Measurements from ENCODE around the gene MTARC1. TPM values are rescaled to one million over a fixed set of nuclear protein-coding genes. Genes with fewer than 3 reads are reported as not detected.

The MTARC1 gene
- total RNA-seq, 1 experiment from 2014 or later, result 26.5 TPM

DNA sequence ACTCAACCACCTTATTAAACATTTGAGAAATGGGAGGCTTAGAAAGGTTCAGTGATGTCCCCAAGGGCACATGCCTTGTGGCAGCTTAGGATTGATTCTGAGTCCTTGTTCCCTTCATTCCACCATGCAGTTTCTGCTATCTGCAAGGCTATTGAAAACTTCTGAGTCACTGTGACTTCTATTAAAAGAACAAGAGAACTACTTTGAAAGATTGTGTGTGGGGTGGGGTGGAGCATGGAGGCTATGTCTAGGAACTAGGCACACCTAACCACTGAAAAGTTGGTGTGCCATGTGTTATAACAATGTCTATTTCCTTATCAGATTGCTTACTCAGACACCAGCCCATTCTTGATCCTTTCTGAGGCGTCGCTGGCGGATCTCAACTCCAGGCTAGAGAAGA, 10.8 kb downstream of the MTARC1 start:
- intact Hi-C loops (cut with micrococcal nuclease), result no loop called here
- H3K9ac ChIP-seq (ENCODE audit: low read length), result no peak overlapping the region
- ChIA-PET CTCF (no interaction called here), POLR2A (no interaction called here), RAD21 (ENCODE audit: low non-redundant PET in 1 of 2, low total read pairs in 2 of 2, uncharacterized antibody in 2 of 2, unreplicated experiment in 2 of 2) (no interaction called here)
- no peak overlapping the region for H3K4me2 ChIP-seq (ENCODE audit: low read length)
- H3K27ac ChIP-seq (ENCODE audit: low read depth, low read length), result no peak overlapping the region
- no peak overlapping the region for H2AFZ ChIP-seq (ENCODE audit: low read depth, low read length, poor library complexity, severe bottlenecking)
- no peaks in the 10 kb centered on the region for H3K9me2 ChIP-seq (ENCODE audit: insufficient read depth)
- no peaks in the 10 kb centered on the region for H3K27me3 ChIP-seq (ENCODE audit: insufficient read depth, low read length)
- H3K4me3 ChIP-seq (replicated peaks in 1 of 2; ENCODE audit: low read depth in 1 of 2, low read length in 2 of 2), result no peak overlapping the region
- no TSS peak for BruUV-seq (replicated peaks)
- no peaks in the 10 kb centered on the region for H3K9me3 ChIP-seq (ENCODE audit: control insufficient read depth in 1 of 2, insufficient read depth in 1 of 2, low read depth in 1 of 2, low read length in 2 of 2)
- H3K79me2 ChIP-seq (ENCODE audit: insufficient read depth, low read length), result no peaks in the 10 kb centered on the region
- H3K36me3 ChIP-seq (ENCODE audit: control insufficient read depth in 1 of 2, insufficient read depth in 2 of 2, low read length in 2 of 2), result peaks cover 0 to 4% of the 10 kb centered on the region in 2 experiments; a peak in 1 of 4 replicates
- ATAC-seq (no peak), DNase-seq (ENCODE audit: low read depth, low spot score) (no peak)
- H4K20me1 ChIP-seq (ENCODE audit: insufficient read depth), result no peaks in the 10 kb centered on the region
- TF ChIP-seq EZH2 (IDR thresholded peaks at IDR 0.05), result no peak
- TF ChIP-seq SP1 (IDR thresholded peaks at IDR 0.05; ENCODE audit: low read depth), result no peak
- no peak for TF ChIP-seq SRF (IDR thresholded peaks at IDR 0.05; ENCODE audit: low read depth)
- TF ChIP-seq, protein P1, sequence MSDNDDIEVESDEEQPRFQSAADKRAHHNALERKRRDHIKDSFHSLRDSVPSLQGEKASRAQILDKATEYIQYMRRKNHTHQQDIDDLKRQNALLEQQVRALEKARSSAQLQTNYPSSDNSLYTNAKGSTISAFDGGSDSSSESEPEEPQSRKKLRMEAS (IDR thresholded peaks at IDR 0.05), result no peak
- TF ChIP-seq RAD21 (IDR thresholded peaks at IDR 0.05; ENCODE audit: low read depth), result no peak
- TF ChIP-seq POLR2A (IDR thresholded peaks at IDR 0.05; ENCODE audit: borderline replicate concordance, extremely low read depth, insufficient read depth, insufficient read length), result no peak
- TF ChIP-seq, protein P2, sequence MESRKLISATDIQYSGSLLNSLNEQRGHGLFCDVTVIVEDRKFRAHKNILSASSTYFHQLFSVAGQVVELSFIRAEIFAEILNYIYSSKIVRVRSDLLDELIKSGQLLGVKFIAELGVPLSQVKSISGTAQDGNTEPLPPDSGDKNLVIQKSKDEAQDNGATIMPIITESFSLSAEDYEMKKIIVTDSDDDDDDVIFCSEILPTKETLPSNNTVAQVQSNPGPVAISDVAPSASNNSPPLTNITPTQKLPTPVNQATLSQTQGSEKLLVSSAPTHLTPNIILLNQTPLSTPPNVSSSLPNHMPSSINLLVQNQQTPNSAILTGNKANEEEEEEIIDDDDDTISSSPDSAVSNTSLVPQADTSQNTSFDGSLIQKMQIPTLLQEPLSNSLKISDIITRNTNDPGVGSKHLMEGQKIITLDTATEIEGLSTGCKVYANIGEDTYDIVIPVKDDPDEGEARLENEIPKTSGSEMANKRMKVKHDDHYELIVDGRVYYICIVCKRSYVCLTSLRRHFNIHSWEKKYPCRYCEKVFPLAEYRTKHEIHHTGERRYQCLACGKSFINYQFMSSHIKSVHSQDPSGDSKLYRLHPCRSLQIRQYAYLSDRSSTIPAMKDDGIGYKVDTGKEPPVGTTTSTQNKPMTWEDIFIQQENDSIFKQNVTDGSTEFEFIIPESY (IDR thresholded peaks at IDR 0.05; ENCODE audit: extremely low read depth, insufficient replicate concordance, low read length), result no peak
- no peak for TF ChIP-seq ELF1 (IDR thresholded peaks at IDR 0.05; ENCODE audit: borderline replicate concordance, low read depth)
- TF ChIP-seq TCF7L2 (IDR thresholded peaks at IDR 0.05; ENCODE audit: borderline replicate concordance, extremely low read depth, insufficient read depth, insufficient read length), result no peak
- no peak for TF ChIP-seq CEBPB (IDR thresholded peaks at IDR 0.05; ENCODE audit: low read depth)
- no peak for TF ChIP-seq ZFX (IDR thresholded peaks at IDR 0.05)
- TF ChIP-seq FOSL1 (IDR thresholded peaks at IDR 0.05; ENCODE audit: low read depth), result no peak
- TF ChIP-seq YY1 (IDR thresholded peaks at IDR 0.05; ENCODE audit: extremely low read depth, insufficient replicate concordance, low read depth, low read length), result no peak
- TF ChIP-seq, protein P3, sequence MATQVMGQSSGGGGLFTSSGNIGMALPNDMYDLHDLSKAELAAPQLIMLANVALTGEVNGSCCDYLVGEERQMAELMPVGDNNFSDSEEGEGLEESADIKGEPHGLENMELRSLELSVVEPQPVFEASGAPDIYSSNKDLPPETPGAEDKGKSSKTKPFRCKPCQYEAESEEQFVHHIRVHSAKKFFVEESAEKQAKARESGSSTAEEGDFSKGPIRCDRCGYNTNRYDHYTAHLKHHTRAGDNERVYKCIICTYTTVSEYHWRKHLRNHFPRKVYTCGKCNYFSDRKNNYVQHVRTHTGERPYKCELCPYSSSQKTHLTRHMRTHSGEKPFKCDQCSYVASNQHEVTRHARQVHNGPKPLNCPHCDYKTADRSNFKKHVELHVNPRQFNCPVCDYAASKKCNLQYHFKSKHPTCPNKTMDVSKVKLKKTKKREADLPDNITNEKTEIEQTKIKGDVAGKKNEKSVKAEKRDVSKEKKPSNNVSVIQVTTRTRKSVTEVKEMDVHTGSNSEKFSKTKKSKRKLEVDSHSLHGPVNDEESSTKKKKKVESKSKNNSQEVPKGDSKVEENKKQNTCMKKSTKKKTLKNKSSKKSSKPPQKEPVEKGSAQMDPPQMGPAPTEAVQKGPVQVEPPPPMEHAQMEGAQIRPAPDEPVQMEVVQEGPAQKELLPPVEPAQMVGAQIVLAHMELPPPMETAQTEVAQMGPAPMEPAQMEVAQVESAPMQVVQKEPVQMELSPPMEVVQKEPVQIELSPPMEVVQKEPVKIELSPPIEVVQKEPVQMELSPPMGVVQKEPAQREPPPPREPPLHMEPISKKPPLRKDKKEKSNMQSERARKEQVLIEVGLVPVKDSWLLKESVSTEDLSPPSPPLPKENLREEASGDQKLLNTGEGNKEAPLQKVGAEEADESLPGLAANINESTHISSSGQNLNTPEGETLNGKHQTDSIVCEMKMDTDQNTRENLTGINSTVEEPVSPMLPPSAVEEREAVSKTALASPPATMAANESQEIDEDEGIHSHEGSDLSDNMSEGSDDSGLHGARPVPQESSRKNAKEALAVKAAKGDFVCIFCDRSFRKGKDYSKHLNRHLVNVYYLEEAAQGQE (IDR thresholded peaks at IDR 0.05; ENCODE audit: low read depth), result no peak
- no peak for TF ChIP-seq ZNF274 (IDR thresholded peaks at IDR 0.05; ENCODE audit: low read depth, low read length)
- no peak for TF ChIP-seq POLR2AphosphoS5 (IDR thresholded peaks at IDR 0.05; ENCODE audit: low read depth, low read length)
- TF ChIP-seq, protein P4, sequence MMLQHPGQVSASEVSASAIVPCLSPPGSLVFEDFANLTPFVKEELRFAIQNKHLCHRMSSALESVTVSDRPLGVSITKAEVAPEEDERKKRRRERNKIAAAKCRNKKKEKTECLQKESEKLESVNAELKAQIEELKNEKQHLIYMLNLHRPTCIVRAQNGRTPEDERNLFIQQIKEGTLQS (IDR thresholded peaks at IDR 0.05), result no peak
- no peaks in the 10 kb centered on the region for H3K4me1 ChIP-seq (ENCODE audit: control insufficient read depth in 1 of 2, insufficient read depth in 2 of 2, low read length in 2 of 2)
